ENCODE measurements around the gene MEAF6. TPM values are rescaled to one million over a fixed set of nuclear protein-coding genes. Genes with fewer than 3 reads are reported as not detected.

The MEAF6 gene
- total RNA-seq, 2 experiments from 2014 or later, result 66.8 to 72.2 TPM

GRCh38 chr1:37473431-37474045, 41.0 kb downstream of the MEAF6 start:
- ChIA-PET POLR2A (interaction anchor here (0.6 to 4.6 kb wide), 2 partner anchors 13 to 40 kb away, joined by 3 to 30 read pairs; no protein-coding TSS in a partner anchor), CTCF (interaction anchor here (2.0 kb wide), 2 partner anchors 14 kb away, joined by 14 to 16 read pairs; no protein-coding TSS in a partner anchor)
- Mint-ChIP-seq H3K36me3 (ENCODE audit: low read depth) (peaks cover 36% of the 10 kb centered on the region), H3K4me3 (peak overlapping the region; percentile 95), H3K9me3 (ENCODE audit: low read depth) (no peaks in the 10 kb centered on the region), H3K27me3 (no peaks in the 10 kb centered on the region), H3K27ac (peak overlapping the region; percentile 84), H3K4me1 (peaks cover 44% of the 10 kb centered on the region)
- ATAC-seq, result peak; percentile 16
- peak; percentile 67 for DNase-seq
- intact Hi-C loops (cut with DNase I, micrococcal nuclease), result loop anchor here (1.0 to 10.0 kb wide), 15 partner anchors 19 to 1539 kb away; partner anchors contain the start of genes MTF1 (in 2 of the 2), SNIP1 (in 2 of the 2), AGO3 (in 1 of the 2) and CDCA8 (in 1 of the 2)

GRCh38 chr1:37472994-37473393, 41.6 kb downstream of the MEAF6 start:
- no peak for ATAC-seq
- H3K4me1 Mint-ChIP-seq, result peaks cover 40% of the 10 kb centered on the region
- CTCF ChIA-PET, result interaction anchor here (2.0 kb wide), 1 partner anchor 14 kb away, joined by 14 read pairs; no protein-coding TSS in a partner anchor
- peak overlapping the region; percentile 84 for H3K27ac Mint-ChIP-seq
- POLR2A ChIA-PET, result no interaction called here
- intact Hi-C loops (cut with DNase I, micrococcal nuclease), result loop anchor here (2.0 to 10.0 kb wide), 8 partner anchors 18 to 1538 kb away; partner anchors contain the start of genes MTF1 (in 2 of the 2), AGO3 (in 1 of the 2), MYCBP (in 1 of the 2) and SH3D21 (in 1 of the 2)
- H3K27me3 Mint-ChIP-seq, result no peaks in the 10 kb centered on the region
- no peaks in the 10 kb centered on the region for H3K9me3 Mint-ChIP-seq (ENCODE audit: low read depth)
- DNase-seq, result no peak
- H3K36me3 Mint-ChIP-seq (ENCODE audit: low read depth), result peaks cover 31% of the 10 kb centered on the region
- H3K4me3 Mint-ChIP-seq, result peak overlapping the region; percentile 95

- intact Hi-C loops (cut with DNase I, micrococcal nuclease), result loop anchor here (2.0 to 10.0 kb wide), 8 partner anchors 17 to 1537 kb away; partner anchors contain the start of genes MTF1 (in 2 of the 2), AGO3 (in 1 of the 2), MYCBP (in 1 of the 2) and SH3D21 (in 1 of the 2)
- CTCF ChIA-PET, result interaction anchor here (0.6 to 2.0 kb wide), 7 partner anchors 10 to 54 kb away, joined by 3 to 14 read pairs (median 4); partner anchors contain the start of gene MEAF6
- no peaks in the 10 kb centered on the region for H3K9me3 Mint-ChIP-seq (ENCODE audit: low read depth)
- H3K4me1 Mint-ChIP-seq, result peaks cover 37% of the 10 kb centered on the region
- peaks cover 24% of the 10 kb centered on the region for H3K36me3 Mint-ChIP-seq (ENCODE audit: low read depth)
- H3K4me3 Mint-ChIP-seq, result peak overlapping the region; percentile 95
- DNase-seq (no peak), ATAC-seq (no peak)
- POLR2A ChIA-PET, result interaction anchor here (0.5 kb wide), 1 partner anchor 31 kb away, joined by 3 read pairs; no protein-coding TSS in a partner anchor
- no peaks in the 10 kb centered on the region for H3K27me3 Mint-ChIP-seq
- peak overlapping the region; percentile 58 for H3K27ac Mint-ChIP-seq
These were observed 42.3 kb downstream of the MEAF6 start for GRCh38 chr1:37472281-37472680.

- no peak for ATAC-seq
These were observed 43.0 kb downstream of the MEAF6 start for GRCh38 chr1:37471345-37472231.

GRCh38 chr1:37469386-37469785, 45.2 kb downstream of the MEAF6 start:
- no peak for ATAC-seq
- peaks cover 37% of the 10 kb centered on the region for H3K4me1 Mint-ChIP-seq
- H3K36me3 Mint-ChIP-seq (ENCODE audit: low read depth), result no peaks in the 10 kb centered on the region
- no peaks in the 10 kb centered on the region for H3K9me3 Mint-ChIP-seq (ENCODE audit: low read depth)
- POLR2A ChIA-PET, result no interaction called here
- no peak for DNase-seq
- CTCF ChIA-PET, result interaction anchor here (0.7 to 1.7 kb wide), 3 partner anchors 9 to 46 kb away, joined by 3 to 10 read pairs (median 3); no protein-coding TSS in a partner anchor
- H3K27me3 Mint-ChIP-seq, result no peaks in the 10 kb centered on the region
- H3K27ac Mint-ChIP-seq, result peak overlapping the region; percentile 66
- intact Hi-C loops (cut with DNase I, micrococcal nuclease), result no loop called here
- H3K4me3 Mint-ChIP-seq, result no peak overlapping the region

More at GRCh38 chr1:37471345-37472231, 43.0 kb downstream of the MEAF6 start:
- no peaks in the 10 kb centered on the region for H3K9me3 Mint-ChIP-seq (ENCODE audit: low read depth)
- no peak overlapping the region for H3K4me3 Mint-ChIP-seq
- H3K4me1 Mint-ChIP-seq, result peaks cover 37% of the 10 kb centered on the region
- no peaks in the 10 kb centered on the region for H3K27me3 Mint-ChIP-seq
- ChIA-PET POLR2A (no interaction called here), CTCF (interaction anchor here (0.7 to 2.0 kb wide), 7 partner anchors 9 to 43 kb away, joined by 3 to 14 read pairs (median 3); partner anchors contain the start of gene MEAF6)
- peak overlapping the region; percentile 58 for H3K27ac Mint-ChIP-seq
- peaks cover 17% of the 10 kb centered on the region for H3K36me3 Mint-ChIP-seq (ENCODE audit: low read depth)
- intact Hi-C loops (cut with DNase I, micrococcal nuclease), result loop anchor here (2.0 to 10.0 kb wide), 8 partner anchors 17 to 1537 kb away; partner anchors contain the start of genes MTF1 (in 2 of the 2), AGO3 (in 1 of the 2), MYCBP (in 1 of the 2) and SH3D21 (in 1 of the 2)
- no peak for DNase-seq

GRCh38 chr1:37468037-37468436, 46.5 kb downstream of the MEAF6 start:
- Mint-ChIP-seq H3K9me3 (ENCODE audit: low read depth) (no peaks in the 10 kb centered on the region), H3K27me3 (no peaks in the 10 kb centered on the region), H3K27ac (no peak overlapping the region), H3K36me3 (ENCODE audit: low read depth) (no peaks in the 10 kb centered on the region), H3K4me1 (peaks cover 29% of the 10 kb centered on the region), H3K4me3 (no peak overlapping the region)
- intact Hi-C loops (cut with DNase I, micrococcal nuclease), result no loop called here
- ATAC-seq (no peak), DNase-seq (no peak)
- ChIA-PET CTCF (interaction anchor here (0.6 to 6.5 kb wide), 5 partner anchors 12 to 215 kb away, joined by 3 to 47 read pairs (median 5); no protein-coding TSS in a partner anchor), POLR2A (no interaction called here)

- ATAC-seq, result no peak
- Mint-ChIP-seq H3K9me3 (ENCODE audit: low read depth) (no peaks in the 10 kb centered on the region), H3K36me3 (ENCODE audit: low read depth) (no peaks in the 10 kb centered on the region), H3K4me1 (peaks cover 11% of the 10 kb centered on the region), H3K4me3 (no peak overlapping the region), H3K27ac (no peak overlapping the region), H3K27me3 (no peaks in the 10 kb centered on the region)
- ChIA-PET CTCF (interaction anchor here (1.0 to 6.5 kb wide), 5 partner anchors 9 to 86 kb away, joined by 3 to 47 read pairs (median 3); partner anchors contain the start of gene ZC3H12A), POLR2A (interaction anchor here (1.0 to 1.2 kb wide), 2 partner anchors 9 to 13 kb away, joined by 3 to 6 read pairs; partner anchors contain the start of gene ZC3H12A)
- no peak for DNase-seq
- intact Hi-C loops (cut with DNase I, micrococcal nuclease), result no loop called here
These were observed 48.7 kb downstream of the MEAF6 start for GRCh38 chr1:37465593-37466517.

- no peaks in the 10 kb centered on the region for H3K27me3 Mint-ChIP-seq
- peaks cover 4% of the 10 kb centered on the region for H3K4me1 Mint-ChIP-seq
- intact Hi-C loops (cut with DNase I, micrococcal nuclease), result no loop called here
- H3K27ac Mint-ChIP-seq, result no peak overlapping the region
- H3K36me3 Mint-ChIP-seq (ENCODE audit: low read depth), result no peaks in the 10 kb centered on the region
- POLR2A ChIA-PET, result no interaction called here
- H3K9me3 Mint-ChIP-seq (ENCODE audit: low read depth), result no peaks in the 10 kb centered on the region
- no peak for ATAC-seq
- no peak overlapping the region for H3K4me3 Mint-ChIP-seq
- CTCF ChIA-PET, result interaction anchor here (0.9 to 6.5 kb wide), 6 partner anchors 8 to 34 kb away, joined by 3 to 47 read pairs (median 4); no protein-coding TSS in a partner anchor
- no peak for DNase-seq
These were observed 50.1 kb downstream of the MEAF6 start for GRCh38 chr1:37464443-37464842.

- POLR2A ChIA-PET, result interaction anchor here (0.7 kb wide), 1 partner anchor 139 kb away, joined by 6 read pairs; no protein-coding TSS in a partner anchor
- DNase-seq, result no peak
- Mint-ChIP-seq H3K9me3 (ENCODE audit: low read depth) (no peaks in the 10 kb centered on the region), H3K4me3 (no peak overlapping the region), H3K27me3 (no peaks in the 10 kb centered on the region), H3K27ac (no peak overlapping the region), H3K36me3 (ENCODE audit: low read depth) (no peaks in the 10 kb centered on the region), H3K4me1 (no peaks in the 10 kb centered on the region)
- no peak for ATAC-seq
- CTCF ChIA-PET, result interaction anchor here (0.6 to 13.7 kb wide), 3 partner anchors 10 to 29 kb away, joined by 3 to 194 read pairs (median 6); no protein-coding TSS in a partner anchor
- intact Hi-C loops (cut with DNase I, micrococcal nuclease), result no loop called here
These were observed 52.7 kb downstream of the MEAF6 start for GRCh38 chr1:37461698-37462436.

Measured in activated CD4-positive, alpha-beta T cell treated with anti-CD3 and anti-CD28 coated beads for 36 hours (primary cell).